Measurements from ENCODE around the gene ANKRD2. TPM values are rescaled to one million over a fixed set of nuclear protein-coding genes. Genes with fewer than 3 reads are reported as not detected.
"Not testable (repeated sequence)": the region's sequence is repeated elsewhere in the genome, so short reads cannot be mapped to it uniquely, and the experiment has no call there.

Gene ANKRD2
- total RNA-seq, 1 donor from 2014 or later: 61.9 TPM

- DNase-seq (ENCODE audit: low read depth): peak; percentile 74
These were observed 25.9 kb upstream of the ANKRD2 start for GRCh38 chr10:97546456-97547270.

GRCh38 chr10:97547271-97547600, 25.3 kb upstream of the ANKRD2 start:
- no peak for DNase-seq (ENCODE audit: low read depth)

- peak; percentile 32 for DNase-seq (ENCODE audit: low read depth)
These were observed 24.6 kb upstream of the ANKRD2 start for GRCh38 chr10:97547962-97548361.

GRCh38 chr10:97548828-97549455, 23.6 kb upstream of the ANKRD2 start:
- DNase-seq (ENCODE audit: low read depth): no peak

- peak; percentile 41 for DNase-seq (ENCODE audit: low read depth)
These were observed 22.8 kb upstream of the ANKRD2 start for GRCh38 chr10:97549587-97550322.

GRCh38 chr10:97550336-97551149, 22.0 kb upstream of the ANKRD2 start:
- no peak for DNase-seq (ENCODE audit: low read depth)

- no peak for DNase-seq (ENCODE audit: low read depth)
These were observed 21.3 kb upstream of the ANKRD2 start for GRCh38 chr10:97551271-97551670.

- peak; percentile 79 for DNase-seq (ENCODE audit: low read depth)
These were observed 19.0 kb upstream of the ANKRD2 start for GRCh38 chr10:97553575-97554031.

- not testable (repeated sequence) for DNase-seq (ENCODE audit: low read depth)
These were observed 18.2 kb upstream of the ANKRD2 start for GRCh38 chr10:97554336-97554735.

- not testable (repeated sequence) for DNase-seq (ENCODE audit: low read depth)
These were observed 17.0 kb upstream of the ANKRD2 start for GRCh38 chr10:97555541-97555940.

GRCh38 chr10:97560731-97561381, 11.7 kb upstream of the ANKRD2 start:
- peak; percentile 52 for DNase-seq (ENCODE audit: low read depth)

GRCh38 chr10:97561386-97562077, 11.0 kb upstream of the ANKRD2 start:
- DNase-seq (ENCODE audit: low read depth): not testable (repeated sequence)

- not testable (repeated sequence) for DNase-seq (ENCODE audit: low read depth)
These were observed 10.2 kb upstream of the ANKRD2 start for GRCh38 chr10:97562329-97562728.

- DNase-seq (ENCODE audit: low read depth): no peak
These were observed 9.2 kb upstream of the ANKRD2 start for GRCh38 chr10:97563337-97563736.

- DNase-seq (ENCODE audit: low read depth): no peak
These were observed 7.8 kb upstream of the ANKRD2 start for GRCh38 chr10:97564776-97565175.

- no peak for DNase-seq (ENCODE audit: low read depth)
These were observed 6.1 kb upstream of the ANKRD2 start for GRCh38 chr10:97566336-97566996.

- DNase-seq (ENCODE audit: low read depth): no peak
These were observed 4.7 kb upstream of the ANKRD2 start for GRCh38 chr10:97567891-97568290.

- peak; percentile 33 for DNase-seq (ENCODE audit: low read depth)
These were observed 2.3 kb upstream of the ANKRD2 start for GRCh38 chr10:97570146-97570788.
